PFSK-1 (cell line): ENCODE measurements around the gene LIME1.

Source experiments
- POLR2AphosphoS5 ChIP-seq: IDR thresholded peaks from 2 replicates; pipeline ENCODE4 v1.6.1; 2012; ENCODE audit warnings: low read depth, mild to moderate bottlenecking, control low read depth, low read length, moderate library complexity
- TF ChIP-seq, protein P1 (sequence below), 2 experiments: IDR thresholded peaks; 2 replicates each; pipeline versions ENCODE4 v1.6.1 to v1.8.0; 2011 to 2012; ENCODE audit warnings: low read depth in 2 of 2, low read length in 2 of 2, control low read depth in 1 of 2, inconsistent platforms in 1 of 2, mild to moderate bottlenecking in 1 of 2, moderate library complexity in 1 of 2; ENCODE audit not compliant: insufficient read depth in 1 of 2

DNA sequence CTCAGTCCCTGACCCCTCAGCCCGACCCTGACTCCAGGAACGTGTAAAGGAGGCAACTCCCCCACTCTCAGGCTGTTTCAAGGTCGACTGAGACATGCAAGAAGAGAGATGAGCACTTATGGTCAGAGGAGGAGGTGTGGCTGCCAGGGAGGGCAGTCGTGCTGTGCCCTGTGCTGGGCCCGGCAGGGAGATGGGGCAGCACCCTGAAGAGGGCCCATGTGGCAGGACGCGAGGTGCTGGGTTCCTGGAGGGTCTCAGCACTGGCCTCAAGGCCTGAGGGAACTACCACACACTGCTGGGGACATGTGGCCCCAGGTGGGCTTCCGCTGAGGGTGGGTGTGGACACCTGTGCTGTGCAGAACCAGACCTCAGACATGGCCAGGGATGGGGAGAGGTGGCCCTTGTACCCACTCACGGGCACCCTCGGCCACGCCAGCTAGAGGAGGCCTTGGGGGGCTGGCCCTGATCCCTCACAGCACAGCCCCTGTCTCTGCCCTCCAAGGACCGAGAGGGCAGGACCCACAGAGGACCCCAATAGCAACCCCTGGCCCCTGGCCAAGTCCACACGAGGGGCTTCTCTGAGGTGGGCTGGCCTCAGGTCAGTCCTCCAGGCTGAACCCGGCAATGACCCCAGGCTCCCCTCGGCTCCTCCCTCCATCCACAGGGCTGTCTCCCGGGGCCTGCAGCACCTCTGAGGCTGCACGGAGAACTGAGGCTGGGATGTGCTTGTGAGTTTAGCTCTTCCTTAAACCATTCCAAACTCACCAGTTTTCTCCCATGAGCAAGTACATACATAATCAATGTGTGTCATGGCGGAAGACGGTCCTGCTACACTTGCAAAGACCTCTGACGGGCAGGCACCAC lies 11.8 kb downstream of the LIME1 start:
- no peak for TF ChIP-seq POLR2AphosphoS5
- TF ChIP-seq, protein P1, sequence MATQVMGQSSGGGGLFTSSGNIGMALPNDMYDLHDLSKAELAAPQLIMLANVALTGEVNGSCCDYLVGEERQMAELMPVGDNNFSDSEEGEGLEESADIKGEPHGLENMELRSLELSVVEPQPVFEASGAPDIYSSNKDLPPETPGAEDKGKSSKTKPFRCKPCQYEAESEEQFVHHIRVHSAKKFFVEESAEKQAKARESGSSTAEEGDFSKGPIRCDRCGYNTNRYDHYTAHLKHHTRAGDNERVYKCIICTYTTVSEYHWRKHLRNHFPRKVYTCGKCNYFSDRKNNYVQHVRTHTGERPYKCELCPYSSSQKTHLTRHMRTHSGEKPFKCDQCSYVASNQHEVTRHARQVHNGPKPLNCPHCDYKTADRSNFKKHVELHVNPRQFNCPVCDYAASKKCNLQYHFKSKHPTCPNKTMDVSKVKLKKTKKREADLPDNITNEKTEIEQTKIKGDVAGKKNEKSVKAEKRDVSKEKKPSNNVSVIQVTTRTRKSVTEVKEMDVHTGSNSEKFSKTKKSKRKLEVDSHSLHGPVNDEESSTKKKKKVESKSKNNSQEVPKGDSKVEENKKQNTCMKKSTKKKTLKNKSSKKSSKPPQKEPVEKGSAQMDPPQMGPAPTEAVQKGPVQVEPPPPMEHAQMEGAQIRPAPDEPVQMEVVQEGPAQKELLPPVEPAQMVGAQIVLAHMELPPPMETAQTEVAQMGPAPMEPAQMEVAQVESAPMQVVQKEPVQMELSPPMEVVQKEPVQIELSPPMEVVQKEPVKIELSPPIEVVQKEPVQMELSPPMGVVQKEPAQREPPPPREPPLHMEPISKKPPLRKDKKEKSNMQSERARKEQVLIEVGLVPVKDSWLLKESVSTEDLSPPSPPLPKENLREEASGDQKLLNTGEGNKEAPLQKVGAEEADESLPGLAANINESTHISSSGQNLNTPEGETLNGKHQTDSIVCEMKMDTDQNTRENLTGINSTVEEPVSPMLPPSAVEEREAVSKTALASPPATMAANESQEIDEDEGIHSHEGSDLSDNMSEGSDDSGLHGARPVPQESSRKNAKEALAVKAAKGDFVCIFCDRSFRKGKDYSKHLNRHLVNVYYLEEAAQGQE (IDR thresholded peaks at IDR 0.05; ENCODE audit: insufficient read depth in 1 of 2, low read depth in 2 of 2, low read length in 2 of 2): no peak
